Karpas-422 (cell line): ENCODE results near the gene THY1. TPM values are rescaled to one million over a fixed set of nuclear protein-coding genes. Genes with fewer than 3 reads are reported as not detected.
"Not testable (repeated sequence)": the region's sequence is repeated elsewhere in the genome, so short reads cannot be mapped to it uniquely, and the experiment has no call there.

ENCODE experiments used
- DNase-seq: peaks from one replicate; pipeline ENCODE4 v3.0.0-alpha.2; 2015
- H2AFZ ChIP-seq: fragments of 200-600 bp; sonication (generic); 2 replicates; pipeline ENCODE4 v1.6.1; 2014; ENCODE audit warnings: antibody characterized with exemption, low read length, mixed read lengths
- H3K27ac ChIP-seq: fragments of 200-600 bp; sonication (generic); 2 replicates; pipeline ENCODE4 v1.5.1; 2014; ENCODE audit warnings: mild to moderate bottlenecking, low read length, moderate library complexity
- H3K27me3 ChIP-seq: fragments of 200-600 bp; sonication (generic); 2 replicates; pipeline ENCODE4 v1.6.1; 2014; ENCODE audit warnings: low read length, mixed read lengths
- H3K36me3 ChIP-seq: fragments of 200-600 bp; sonication (generic); 2 replicates; pipeline ENCODE4 v1.6.1; 2014; ENCODE audit warnings: low read length, mixed read lengths; ENCODE audit not compliant: insufficient read depth
- H3K4me1 ChIP-seq: fragments of 200-600 bp; sonication (generic); 2 replicates; pipeline ENCODE4 v1.6.1; 2014; ENCODE audit warnings: mild to moderate bottlenecking, low read length, mixed read lengths
- H3K4me2 ChIP-seq: fragments of 200-600 bp; sonication (generic); 2 replicates; pipeline ENCODE4 v1.6.1; 2014; ENCODE audit warnings: low read length, low read depth, mild to moderate bottlenecking; ENCODE audit not compliant: poor library complexity, severe bottlenecking
- H3K4me3 ChIP-seq: fragments of 200-600 bp; sonication (generic); 2 replicates; pipeline ENCODE4 v1.5.1; 2014; ENCODE audit warnings: mild to moderate bottlenecking, antibody characterized with exemption, low read length, mixed read lengths
- H3K79me2 ChIP-seq: fragments of 200-600 bp; sonication (generic); 2 replicates; pipeline ENCODE4 v1.6.1; 2014; ENCODE audit warnings: mild to moderate bottlenecking, low read length, mixed read lengths
- H3K9ac ChIP-seq: fragments of 200-600 bp; sonication (generic); 2 replicates; pipeline ENCODE4 v1.6.0; 2014; ENCODE audit warnings: low read length
- H3K9me2 ChIP-seq: fragments of 200-600 bp; sonication (generic), shearing (Covaris generic); replicated peaks from 2 replicates; pipeline ENCODE4 v1.6.0; 2014; ENCODE audit warnings: mild to moderate bottlenecking, low read length, moderate library complexity; ENCODE audit not compliant: insufficient read depth
- H3K9me3 ChIP-seq: fragments of 300-700, 200-600 bp; sonication (generic); 2 replicates; pipeline ENCODE4 v1.6.1; 2014; ENCODE audit warnings: low read length, mixed read lengths
- H4K20me1 ChIP-seq: fragments of 200-600 bp; sonication (generic); 2 replicates; pipeline ENCODE4 v1.6.1; 2014; ENCODE audit warnings: mild to moderate bottlenecking, antibody characterized with exemption, low read length, low read depth; ENCODE audit not compliant: insufficient read depth
- total RNA-seq: library from RNA; depleted of rRNA; stranded (reverse); fragments of >200 nt; shearing (Covaris generic); gene quantifications from 2 replicates; pipeline ENCODE4 v1.2.3, GENCODE V29; 2014; ENCODE audit warnings: low replicate concordance

THY1 gene
- total RNA-seq, 1 experiment from 2014 or later, result not detected

DNA sequence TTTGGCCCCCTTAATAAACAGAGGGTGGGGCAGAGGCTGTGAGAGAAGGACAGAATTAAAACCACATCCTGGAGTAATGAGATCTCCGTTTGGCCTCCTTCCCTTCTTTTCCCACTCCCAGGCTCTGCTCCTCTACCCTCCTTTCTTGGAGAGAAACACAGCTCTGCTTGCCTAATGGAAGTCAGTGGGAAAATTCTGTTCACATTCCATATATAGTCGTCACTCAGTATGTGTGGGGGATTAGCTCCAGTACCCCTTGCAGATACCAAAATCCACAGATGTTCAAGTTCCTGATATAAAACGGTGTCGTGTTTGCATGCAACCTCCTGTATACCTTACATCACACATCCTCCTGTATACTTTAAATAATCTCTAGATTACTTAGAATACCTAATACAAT is 37.6 kb upstream of the THY1 start:
- Histone ChIP-seq H3K9me2 (no peaks in the 10 kb centered on the region), H3K4me1 (peaks cover 36% of the 10 kb centered on the region), H3K79me2 (no peaks in the 10 kb centered on the region), H3K9ac (peak overlapping the region; percentile 55; the same call in 1 of the 2 replicates), H3K27ac (peak overlapping the region; percentile 90), H3K4me2 (peak overlapping the region; percentile 51), H2AFZ (peak overlapping the region; percentile 60; the same call in 1 of the 2 replicates), H3K9me3 (no peaks in the 10 kb centered on the region; the same call in 1 of the 2 replicates), H3K27me3 (no peaks in the 10 kb centered on the region), H3K4me3 (no peak overlapping the region), H4K20me1 (no peaks in the 10 kb centered on the region), H3K36me3 (no peaks in the 10 kb centered on the region)
- DNase-seq, result peak; percentile 53

DNA sequence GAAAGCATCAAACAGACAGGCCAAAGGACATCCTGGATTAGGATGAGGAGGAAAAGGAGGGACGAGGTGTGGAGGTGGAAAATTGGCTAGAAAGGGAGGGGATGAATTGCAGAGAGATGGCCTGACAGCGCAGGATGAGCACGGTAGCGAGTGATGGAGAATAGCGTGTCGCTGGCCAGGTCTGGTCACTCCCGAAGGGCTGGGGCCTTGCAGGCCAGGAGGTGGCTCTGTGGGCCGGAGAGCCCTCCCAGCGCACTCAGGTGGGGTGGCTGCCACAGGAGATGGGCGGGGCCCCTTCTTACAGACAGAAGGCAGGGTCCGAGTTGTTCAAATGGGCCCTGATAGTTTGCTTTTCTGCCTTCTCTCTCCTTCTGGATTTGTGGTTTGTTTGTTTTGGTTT is 37.1 kb upstream of the THY1 start:
- peak overlapping the region; percentile 60; the same call in 1 of the 2 replicates for H2AFZ ChIP-seq
- peak overlapping the region; percentile 51 for H3K4me2 ChIP-seq
- H3K9me2 ChIP-seq, result no peaks in the 10 kb centered on the region
- no peaks in the 10 kb centered on the region for H3K36me3 ChIP-seq
- peak overlapping the region; percentile 90 for H3K27ac ChIP-seq
- no peaks in the 10 kb centered on the region for H3K79me2 ChIP-seq
- DNase-seq, result no peak
- no peaks in the 10 kb centered on the region for H4K20me1 ChIP-seq
- H3K4me3 ChIP-seq, result no peak overlapping the region
- H3K27me3 ChIP-seq, result no peaks in the 10 kb centered on the region
- H3K9me3 ChIP-seq, result no peaks in the 10 kb centered on the region; the same call in 1 of the 2 replicates
- H3K4me1 ChIP-seq, result peaks cover 36% of the 10 kb centered on the region
- H3K9ac ChIP-seq, result peak overlapping the region; percentile 55; the same call in 1 of the 2 replicates

GRCh38 chr11:119459293-119459976 is 36.5 kb upstream of the THY1 start:
- Histone ChIP-seq H2AFZ (no peak overlapping the region), H3K9me2 (no peaks in the 10 kb centered on the region), H3K9ac (no peak overlapping the region), H3K79me2 (no peaks in the 10 kb centered on the region), H3K9me3 (no peaks in the 10 kb centered on the region), H3K4me1 (peaks cover 36% of the 10 kb centered on the region), H3K27me3 (no peaks in the 10 kb centered on the region), H4K20me1 (no peaks in the 10 kb centered on the region), H3K36me3 (no peaks in the 10 kb centered on the region), H3K4me2 (no peak overlapping the region), H3K4me3 (no peak overlapping the region), H3K27ac (peak overlapping the region; percentile 90)
- no peak for DNase-seq

- not testable (repeated sequence) for H3K9me2 ChIP-seq, H3K4me2 ChIP-seq, H3K27me3 ChIP-seq, H3K9me3 ChIP-seq, H3K79me2 ChIP-seq, H4K20me1 ChIP-seq, H3K27ac ChIP-seq, DNase-seq, H3K9ac ChIP-seq, H3K36me3 ChIP-seq, H3K4me3 ChIP-seq, H2AFZ ChIP-seq
- H3K4me1 ChIP-seq, result peaks cover 27% of the 10 kb centered on the region
These were observed 32.7 kb upstream of the THY1 start for GRCh38 chr11:119455708-119456107.

GRCh38 chr11:119455241-119455640 is 32.3 kb upstream of the THY1 start:
- H3K9me2 ChIP-seq, DNase-seq, H3K27me3 ChIP-seq, H2AFZ ChIP-seq, H4K20me1 ChIP-seq, H3K4me2 ChIP-seq, H3K79me2 ChIP-seq, H3K9ac ChIP-seq, H3K36me3 ChIP-seq, H3K9me3 ChIP-seq, H3K27ac ChIP-seq, H3K4me3 ChIP-seq: not testable (repeated sequence)
- H3K4me1 ChIP-seq, result peaks cover 27% of the 10 kb centered on the region

- H4K20me1 ChIP-seq, result no peaks in the 10 kb centered on the region
- no peak overlapping the region for H3K9ac ChIP-seq
- H3K4me2 ChIP-seq, result no peak overlapping the region
- DNase-seq, result no peak
- H3K27ac ChIP-seq, result no peak overlapping the region
- H3K9me2 ChIP-seq, result no peaks in the 10 kb centered on the region
- no peaks in the 10 kb centered on the region for H3K9me3 ChIP-seq
- H2AFZ ChIP-seq, result no peak overlapping the region
- H3K4me1 ChIP-seq, result peaks cover 23% of the 10 kb centered on the region
- H3K36me3 ChIP-seq, result no peaks in the 10 kb centered on the region
- no peak overlapping the region for H3K4me3 ChIP-seq
- no peaks in the 10 kb centered on the region for H3K79me2 ChIP-seq
- no peaks in the 10 kb centered on the region for H3K27me3 ChIP-seq
These were observed 30.9 kb upstream of the THY1 start for GRCh38 chr11:119453881-119454280.

DNA sequence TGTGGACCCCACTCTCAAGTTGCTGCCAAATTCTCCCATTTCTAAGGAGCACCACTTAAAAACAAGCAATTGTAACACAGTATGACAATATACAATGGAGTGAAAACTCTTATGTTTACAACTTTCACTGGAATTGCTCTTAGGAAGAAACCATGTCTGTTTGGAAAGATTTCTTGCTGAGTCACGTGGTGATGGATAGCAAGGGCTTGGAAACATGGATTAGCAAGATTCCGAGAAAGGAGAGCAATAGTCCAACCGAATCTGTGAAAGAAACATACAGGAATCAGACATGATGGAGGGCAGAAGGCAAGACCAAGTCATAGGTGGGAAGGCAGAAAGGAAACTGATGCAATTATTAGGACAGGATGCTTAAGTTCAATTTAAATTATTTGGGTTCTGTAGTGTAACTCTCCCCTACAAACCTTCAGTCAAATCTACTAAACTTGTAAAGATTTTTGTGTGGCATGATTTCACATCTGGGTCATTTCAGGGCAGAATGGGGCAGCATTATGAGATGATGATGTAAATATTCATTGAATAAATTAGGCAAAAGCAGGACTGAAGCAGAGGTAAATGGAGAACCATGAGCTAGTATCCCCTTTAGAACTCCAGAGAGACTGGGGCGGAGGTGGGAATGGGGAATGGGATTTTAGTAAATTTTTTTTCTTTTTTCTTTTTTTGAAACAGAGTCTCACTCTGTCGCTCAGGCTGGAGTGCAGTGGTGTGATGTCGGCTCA is 27.8 kb upstream of the THY1 start:
- Histone ChIP-seq H3K27ac (peak overlapping the region; percentile 27; the same call in 1 of the 2 replicates), H3K4me1 (peaks cover 50% of the 10 kb centered on the region), H3K36me3 (no peaks in the 10 kb centered on the region), H3K4me3 (no peak overlapping the region), H4K20me1 (no peaks in the 10 kb centered on the region), H3K27me3 (no peaks in the 10 kb centered on the region), H3K4me2 (no peak overlapping the region), H3K9me2 (no peaks in the 10 kb centered on the region), H2AFZ (no peak overlapping the region), H3K9me3 (no peaks in the 10 kb centered on the region), H3K9ac (no peak overlapping the region), H3K79me2 (no peaks in the 10 kb centered on the region)
- no peak for DNase-seq

GRCh38 chr11:119449498-119449897 is 26.5 kb upstream of the THY1 start:
- Histone ChIP-seq H3K4me1 (peaks cover 60% of the 10 kb centered on the region), H3K9ac (no peak overlapping the region), H3K9me3 (no peaks in the 10 kb centered on the region), H3K4me3 (no peak overlapping the region), H2AFZ (no peak overlapping the region), H3K27ac (no peak overlapping the region), H3K79me2 (no peaks in the 10 kb centered on the region), H3K27me3 (no peaks in the 10 kb centered on the region), H3K36me3 (no peaks in the 10 kb centered on the region), H4K20me1 (no peaks in the 10 kb centered on the region), H3K4me2 (no peak overlapping the region), H3K9me2 (no peaks in the 10 kb centered on the region)
- DNase-seq, result no peak
